B cell (primary cell): ENCODE data around the gene SF3B5.
"Not testable (repeated sequence)": the region's sequence is repeated elsewhere in the genome, so short reads cannot be mapped to it uniquely, and the experiment has no call there.

Experiments
- CTCF ChIP-seq: fragments of 200-600 bp; IDR thresholded peaks from one replicate; pipeline ENCODE4 v1.8.0; 2022; ENCODE audit warnings: antibody characterized with exemption, mild to moderate bottlenecking
- EZH2 ChIP-seq: IDR thresholded peaks from 2 replicates; pipeline ENCODE4 v1.6.1; 2012; ENCODE audit warnings: borderline replicate concordance, low read depth, mild to moderate bottlenecking, moderate library complexity, low read length; ENCODE audit not compliant: insufficient read depth, poor library complexity, severe bottlenecking

DNA sequence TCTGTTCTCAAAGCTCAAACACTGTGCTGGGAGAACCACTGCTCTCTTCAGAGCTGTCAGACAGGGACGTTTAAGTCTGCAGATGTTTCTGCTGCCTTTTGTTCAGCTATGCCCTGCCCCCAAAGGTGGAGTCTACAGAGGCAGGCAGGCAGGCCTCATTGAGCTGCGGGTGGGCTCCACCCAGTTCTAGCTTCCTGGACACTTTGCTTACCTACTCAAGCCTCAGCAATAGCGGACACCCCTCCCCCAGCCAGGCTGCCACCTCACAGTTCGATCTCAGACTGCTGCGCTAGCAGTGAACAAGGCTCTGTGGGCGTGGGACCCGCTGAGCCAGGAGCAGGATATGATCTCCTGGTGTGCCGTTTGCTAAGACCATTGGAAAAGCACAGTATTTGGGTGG is 48.7 kb downstream of the SF3B5 start:
- not testable (repeated sequence) for TF ChIP-seq CTCF, EZH2
